ENCODE results near the gene GOLGA3.
"Not testable (repeated sequence)": the region's sequence is repeated elsewhere in the genome, so short reads cannot be mapped to it uniquely, and the experiment has no call there.

GOLGA3 gene

GRCh38 chr12:132813443-132813842, 15.2 kb downstream of the GOLGA3 start:
- no peak for DNase-seq (ENCODE audit: low spot score)
- in situ Hi-C loops (cut with MboI; ENCODE audit: low pct_unique_long_range_greater_than_20kb, low sequenced_read_pairs, unreplicated experiment) = no loop called here
- no peak for TF ChIP-seq CTCF (IDR thresholded peaks at IDR 0.05; ENCODE audit: extremely low read depth, insufficient read depth, missing control alignments)

GRCh38 chr12:132812631-132813305, 15.9 kb downstream of the GOLGA3 start:
- no peak for DNase-seq (ENCODE audit: low spot score)
- in situ Hi-C loops (cut with MboI; ENCODE audit: low pct_unique_long_range_greater_than_20kb, low sequenced_read_pairs, unreplicated experiment) = no loop called here

GRCh38 chr12:132809391-132809790, 19.3 kb downstream of the GOLGA3 start:
- in situ Hi-C loops (cut with MboI; ENCODE audit: low pct_unique_long_range_greater_than_20kb, low sequenced_read_pairs, unreplicated experiment); DNase-seq (ENCODE audit: low spot score): not testable (repeated sequence)
- TF ChIP-seq CTCF (IDR thresholded peaks at IDR 0.05; ENCODE audit: extremely low read depth, insufficient read depth, missing control alignments) = peak; percentile 61

More at GRCh38 chr12:132812631-132813305, 15.9 kb downstream of the GOLGA3 start:
- TF ChIP-seq CTCF (IDR thresholded peaks at IDR 0.05; ENCODE audit: extremely low read depth, insufficient read depth, missing control alignments) = no peak

- in situ Hi-C loops (cut with MboI; ENCODE audit: low pct_unique_long_range_greater_than_20kb, low sequenced_read_pairs, unreplicated experiment) = no loop called here
- DNase-seq (ENCODE audit: low spot score) = no peak
Measured at GRCh38 chr12:132807295-132808092, 21.2 kb downstream of the GOLGA3 start.

GRCh38 chr12:132806857-132807256, 21.8 kb downstream of the GOLGA3 start:
- DNase-seq (ENCODE audit: low spot score) = no peak
- no peak for TF ChIP-seq CTCF (IDR thresholded peaks at IDR 0.05; ENCODE audit: extremely low read depth, insufficient read depth, missing control alignments)
- in situ Hi-C loops (cut with MboI; ENCODE audit: low pct_unique_long_range_greater_than_20kb, low sequenced_read_pairs, unreplicated experiment) = no loop called here

More at GRCh38 chr12:132807295-132808092, 21.2 kb downstream of the GOLGA3 start:
- TF ChIP-seq CTCF (IDR thresholded peaks at IDR 0.05; ENCODE audit: extremely low read depth, insufficient read depth, missing control alignments) = no peak

GRCh38 chr12:132804426-132804861, 24.2 kb downstream of the GOLGA3 start:
- DNase-seq (ENCODE audit: low spot score) = no peak
- in situ Hi-C loops (cut with MboI; ENCODE audit: low pct_unique_long_range_greater_than_20kb, low sequenced_read_pairs, unreplicated experiment) = no loop called here
- TF ChIP-seq CTCF (IDR thresholded peaks at IDR 0.05; ENCODE audit: extremely low read depth, insufficient read depth, missing control alignments) = no peak
